ENCODE measurements around the gene FHOD1. TPM values are rescaled to one million over a fixed set of nuclear protein-coding genes. Genes with fewer than 3 reads are reported as not detected.

The FHOD1 gene
- polyA plus RNA-seq, 2 of the 4 experiments (the other 2 are of a cell fraction): 16.1 to 33.6 TPM

- CTCF ChIA-PET: interaction anchor here (0.6 to 10.7 kb wide), 17 partner anchors 11 to 292 kb away, joined by 3 to 162 read pairs (median 5); partner anchors contain the start of genes ELMO3, FBXL8, NOL3 and TRADD
- Histone ChIP-seq H3K4me3 (no peak overlapping the region), H3K27ac (no peak overlapping the region), H3K9me3 (no peaks in the 10 kb centered on the region), H3K4me2 (no peak overlapping the region), H3K4me1 (peaks cover 29% of the 10 kb centered on the region)
- FAIRE-seq (no peak), ATAC-seq (no peak), DNase-seq (ENCODE audit: low read depth in 1 of 2, low spot score in 1 of 2) (no peak)
- TF ChIP-seq HEYL (CRISPR knock-in tag; IDR thresholded peaks at IDR 0.05) (no peak), ZC3H11A (IDR thresholded peaks at IDR 0.05) (no peak), BHLHE40 (IDR thresholded peaks at IDR 0.05; ENCODE audit: low read depth, low read length) (no peak), POLR2A (IDR thresholded peaks at IDR 0.05; ENCODE audit: low read length) (no peak), PBX3 (IDR thresholded peaks at IDR 0.05) (no peak), HES2 (IDR thresholded peaks at IDR 0.05) (no peak), RARB (CRISPR knock-in tag; IDR thresholded peaks at IDR 0.05) (no peak), HOXB13 (CRISPR knock-in tag; IDR thresholded peaks at IDR 0.05; ENCODE audit: low read depth) (no peak), MYC (IDR thresholded peaks at IDR 0.05; ENCODE audit: borderline replicate concordance, low read length) (no peak), JUN (IDR thresholded peaks at IDR 0.05) (no peak), SMC3 (IDR thresholded peaks at IDR 0.05) (no peak), BCL3 (IDR thresholded peaks at IDR 0.05) (no peak), REST (IDR thresholded peaks at IDR 0.05) (no peak)
- 76% methylated on average over 22 of the region's 26 CpGs for WGBS (ENCODE audit: missing lambda C conversion rate)
- POLR2A ChIA-PET: no interaction called here
Observed at GRCh38 chr16:67187175-67187890, 59.9 kb downstream of the FHOD1 start.

- CTCF ChIA-PET: interaction anchor here (0.6 to 10.7 kb wide), 16 partner anchors 8 to 291 kb away, joined by 3 to 162 read pairs (median 6); partner anchors contain the start of genes FBXL8, NOL3 and TRADD
- Histone ChIP-seq H3K9me3 (no peaks in the 10 kb centered on the region), H3K4me1 (peaks cover 31% of the 10 kb centered on the region), H3K27ac (no peak overlapping the region), H3K4me2 (no peak overlapping the region), H3K4me3 (no peak overlapping the region)
- DNase-seq (ENCODE audit: low read depth in 1 of 2, low spot score in 1 of 2): no peak
- WGBS (ENCODE audit: missing lambda C conversion rate): 17% methylated on average over 4 of the region's 5 CpGs
- ATAC-seq: no peak
- POLR2A ChIA-PET: no interaction called here
- TF ChIP-seq MAZ (IDR thresholded peaks at IDR 0.05; ENCODE audit: borderline replicate concordance, low read depth, low read length) (no peak), KDM5A (IDR thresholded peaks at IDR 0.05) (no peak), PBX3 (IDR thresholded peaks at IDR 0.05) (no peak), PHF8 (IDR thresholded peaks at IDR 0.05; ENCODE audit: borderline replicate concordance, low read depth) (no peak), ZC3H11A (IDR thresholded peaks at IDR 0.05) (no peak), HOXA7 (CRISPR knock-in tag; IDR thresholded peaks at IDR 0.05) (no peak), RCOR1 (IDR thresholded peaks at IDR 0.05; ENCODE audit: low read depth, low read length) (no peak), BHLHE40 (IDR thresholded peaks at IDR 0.05; ENCODE audit: low read depth, low read length) (no peak), SMC3 (IDR thresholded peaks at IDR 0.05) (no peak), ELK1 (IDR thresholded peaks at IDR 0.05; ENCODE audit: low read depth, low read length) (no peak), KDM1A (IDR thresholded peaks at IDR 0.05; ENCODE audit: low read depth) (no peak), HOXB5 (CRISPR knock-in tag; IDR thresholded peaks at IDR 0.05) (no peak), ZNF302 (CRISPR knock-in tag; IDR thresholded peaks at IDR 0.05) (no peak), FOSB (CRISPR knock-in tag; IDR thresholded peaks at IDR 0.05) (no peak), MAX (IDR thresholded peaks at IDR 0.05) (no peak)
- FAIRE-seq: no peak
Observed at GRCh38 chr16:67186550-67186950, 60.7 kb downstream of the FHOD1 start.
